ENCODE measurements around the gene TMEM176B. TPM values are rescaled to one million over a fixed set of nuclear protein-coding genes. Genes with fewer than 3 reads are reported as not detected.

Gene TMEM176B
- total RNA-seq, 2 donors from 2014 or later, result 0.31 to 0.35 TPM

- no peak overlapping the region for H3K9ac ChIP-seq (ENCODE audit: extremely low read depth, low read length, poor library complexity, severe bottlenecking)
- H3K36me3 ChIP-seq (ENCODE audit: control insufficient read depth, insufficient read depth, low read length), result no peaks in the 10 kb centered on the region
- H3K27me3 ChIP-seq (ENCODE audit: control insufficient read depth, insufficient read depth, low read length, poor library complexity, severe bottlenecking), result no peaks in the 10 kb centered on the region
- no peaks in the 10 kb centered on the region for H3K4me1 ChIP-seq (ENCODE audit: control insufficient read depth, insufficient read depth, low read length)
- Mint-ChIP-seq H3K4me1 (no peaks in the 10 kb centered on the region), H3K27me3 (ENCODE audit: insufficient read depth) (peaks cover 21% of the 10 kb centered on the region), H3K4me3 (no peak overlapping the region), H3K9me3 (no peaks in the 10 kb centered on the region), H3K27ac (no peak overlapping the region), H3K36me3 (ENCODE audit: low read depth) (no peaks in the 10 kb centered on the region)
- peak; percentile 36 for DNase-seq
- H3K27ac ChIP-seq (ENCODE audit: low read depth, low read length), result no peak overlapping the region
- no peaks in the 10 kb centered on the region for H3K9me3 ChIP-seq (ENCODE audit: control insufficient read depth, low read length)
- no peak for TF ChIP-seq CTCF (conservative IDR thresholded peaks at IDR 0.05)
- WGBS, 2 experiments (ENCODE audit: insufficient coverage in 1 of 2, insufficient read length in 1 of 2), result 25 to 52% methylated on average over 2 to 4 of the region's 4 CpGs
- no peak overlapping the region for H3K4me3 ChIP-seq (ENCODE audit: low read length)
Observed at GRCh38 chr7:150845421-150845861, 45.3 kb upstream of the TMEM176B start.

- Histone ChIP-seq H3K9me3 (ENCODE audit: control insufficient read depth, low read length) (no peaks in the 10 kb centered on the region), H3K36me3 (ENCODE audit: control insufficient read depth, insufficient read depth, low read length) (no peaks in the 10 kb centered on the region), H3K4me1 (ENCODE audit: control insufficient read depth, insufficient read depth, low read length) (no peaks in the 10 kb centered on the region), H3K4me3 (ENCODE audit: low read length) (no peak overlapping the region), H3K27ac (ENCODE audit: low read depth, low read length) (no peak overlapping the region), H3K9ac (ENCODE audit: extremely low read depth, low read length, poor library complexity, severe bottlenecking) (no peak overlapping the region), H3K27me3 (ENCODE audit: control insufficient read depth, insufficient read depth, low read length, poor library complexity, severe bottlenecking) (no peaks in the 10 kb centered on the region)
- Mint-ChIP-seq H3K27me3 (ENCODE audit: insufficient read depth) (peaks cover 12% of the 10 kb centered on the region), H3K27ac (no peak overlapping the region), H3K4me1 (no peaks in the 10 kb centered on the region), H3K4me3 (no peak overlapping the region), H3K36me3 (ENCODE audit: low read depth) (no peaks in the 10 kb centered on the region), H3K9me3 (no peaks in the 10 kb centered on the region)
- WGBS, 2 experiments (ENCODE audit: insufficient coverage in 1 of 2, insufficient read length in 1 of 2), result 78 to 100% methylated on average over 2 to 4 of the region's 4 CpGs
- no peak for DNase-seq
- TF ChIP-seq CTCF (conservative IDR thresholded peaks at IDR 0.05), result no peak
Observed at GRCh38 chr7:150842716-150843115, 42.6 kb upstream of the TMEM176B start.

- H3K4me3 ChIP-seq (ENCODE audit: low read length), result no peak overlapping the region
- Mint-ChIP-seq H3K4me3 (no peak overlapping the region), H3K9me3 (no peaks in the 10 kb centered on the region), H3K27ac (no peak overlapping the region), H3K4me1 (no peaks in the 10 kb centered on the region), H3K27me3 (ENCODE audit: insufficient read depth) (peaks cover 10% of the 10 kb centered on the region), H3K36me3 (ENCODE audit: low read depth) (no peaks in the 10 kb centered on the region)
- 91 to 94% methylated on average over 2 to 3 of the region's 3 CpGs for WGBS, 2 experiments (ENCODE audit: insufficient coverage in 1 of 2, insufficient read length in 1 of 2)
- H3K27ac ChIP-seq (ENCODE audit: low read depth, low read length), result no peak overlapping the region
- H3K9me3 ChIP-seq (ENCODE audit: control insufficient read depth, low read length), result no peaks in the 10 kb centered on the region
- no peaks in the 10 kb centered on the region for H3K4me1 ChIP-seq (ENCODE audit: control insufficient read depth, insufficient read depth, low read length)
- H3K36me3 ChIP-seq (ENCODE audit: control insufficient read depth, insufficient read depth, low read length), result no peaks in the 10 kb centered on the region
- no peaks in the 10 kb centered on the region for H3K27me3 ChIP-seq (ENCODE audit: control insufficient read depth, insufficient read depth, low read length, poor library complexity, severe bottlenecking)
- no peak for DNase-seq
- no peak overlapping the region for H3K9ac ChIP-seq (ENCODE audit: extremely low read depth, low read length, poor library complexity, severe bottlenecking)
- TF ChIP-seq CTCF (conservative IDR thresholded peaks at IDR 0.05), result no peak
Observed at GRCh38 chr7:150842018-150842417, 41.9 kb upstream of the TMEM176B start.
